Vagina (tissue), 2 donors: ENCODE results near the gene RCE1.

Experiments used
- CTCF ChIP-seq, 3 experiments: fragments of 450-650 bp in 2 of 3; fragments of 200-600 bp in 1 of 3; sonication (generic) in 1 of 3; IDR thresholded peaks; one replicate each; pipeline ENCODE4 v1.5.1; 2017 to 2019; ENCODE audit warnings: antibody characterized with exemption in 3 of 3, mild to moderate bottlenecking in 2 of 3, moderate library complexity in 2 of 3
- POLR2A ChIP-seq, 2 donors: fragments of 450-650 bp; IDR thresholded peaks; one replicate each; pipeline ENCODE4 v1.6.1; 2017; ENCODE audit warnings: antibody characterized with exemption in 2 of 2, mild to moderate bottlenecking in 2 of 2, moderate library complexity in 2 of 2
- POLR2AphosphoS5 ChIP-seq, 2 donors: sonication (generic); formaldehyde crosslinking; IDR thresholded peaks; one replicate each; pipeline ENCODE4 v1.9.0; 2017; ENCODE audit warnings: antibody characterized with exemption in 2 of 2, mild to moderate bottlenecking in 2 of 2, low read depth in 1 of 2; ENCODE audit not compliant: insufficient read depth in 1 of 2

GRCh38 chr11:66866511-66866986, 23.3 kb downstream of the RCE1 start:
- no peak for TF ChIP-seq CTCF (IDR thresholded peaks at IDR 0.05)
- TF ChIP-seq POLR2A (IDR thresholded peaks at IDR 0.05), result no peak
- TF ChIP-seq POLR2AphosphoS5 (IDR thresholded peaks at IDR 0.05; ENCODE audit: insufficient read depth in 1 of 2, low read depth in 1 of 2), result no peak
